Measurements from ENCODE around the gene HPSE2.

DNA sequence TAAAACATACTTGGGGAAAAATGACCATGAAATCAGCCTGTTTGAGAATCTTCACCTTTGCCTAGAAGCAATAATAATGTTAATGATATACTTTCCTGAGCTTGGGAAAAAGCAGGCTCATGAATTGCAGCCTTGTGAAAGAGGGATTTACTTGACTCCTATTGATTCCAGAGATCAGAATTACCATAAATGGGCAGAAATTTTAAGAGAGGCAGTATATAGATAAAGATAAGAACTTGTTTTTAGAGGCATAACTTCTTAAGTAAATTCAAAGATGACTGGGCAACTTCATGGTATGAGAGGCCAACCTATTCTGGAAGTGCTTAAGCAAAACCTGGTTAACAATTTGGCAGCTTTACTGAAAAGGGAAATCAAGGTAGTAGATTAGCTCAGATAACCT lies 225.4 kb downstream of the HPSE2 start:
- no peak for TF ChIP-seq ZFP30 (CRISPR knock-in tag; IDR thresholded peaks at IDR 0.05)
- no peak for TF ChIP-seq ZNF565 (CRISPR knock-in tag; conservative IDR thresholded peaks at IDR 0.05; ENCODE audit: low read depth)
- no peak for TF ChIP-seq ZFP3 (CRISPR knock-in tag; IDR thresholded peaks at IDR 0.05)
- TF ChIP-seq ISL1 (CRISPR knock-in tag; IDR thresholded peaks at IDR 0.05) = no peak
- TF ChIP-seq, protein P1, sequence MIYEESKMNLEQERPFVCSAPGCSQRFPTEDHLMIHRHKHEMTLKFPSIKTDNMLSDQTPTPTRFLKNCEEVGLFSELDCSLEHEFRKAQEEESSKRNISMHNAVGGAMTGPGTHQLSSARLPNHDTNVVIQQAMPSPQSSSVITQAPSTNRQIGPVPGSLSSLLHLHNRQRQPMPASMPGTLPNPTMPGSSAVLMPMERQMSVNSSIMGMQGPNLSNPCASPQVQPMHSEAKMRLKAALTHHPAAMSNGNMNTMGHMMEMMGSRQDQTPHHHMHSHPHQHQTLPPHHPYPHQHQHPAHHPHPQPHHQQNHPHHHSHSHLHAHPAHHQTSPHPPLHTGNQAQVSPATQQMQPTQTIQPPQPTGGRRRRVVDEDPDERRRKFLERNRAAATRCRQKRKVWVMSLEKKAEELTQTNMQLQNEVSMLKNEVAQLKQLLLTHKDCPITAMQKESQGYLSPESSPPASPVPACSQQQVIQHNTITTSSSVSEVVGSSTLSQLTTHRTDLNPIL (CRISPR knock-in tag; IDR thresholded peaks at IDR 0.05; ENCODE audit: low read depth) = no peak
- no peak for TF ChIP-seq ARNTL (CRISPR knock-in tag; IDR thresholded peaks at IDR 0.05; ENCODE audit: borderline replicate concordance, low read depth)
- TF ChIP-seq, protein P2, sequence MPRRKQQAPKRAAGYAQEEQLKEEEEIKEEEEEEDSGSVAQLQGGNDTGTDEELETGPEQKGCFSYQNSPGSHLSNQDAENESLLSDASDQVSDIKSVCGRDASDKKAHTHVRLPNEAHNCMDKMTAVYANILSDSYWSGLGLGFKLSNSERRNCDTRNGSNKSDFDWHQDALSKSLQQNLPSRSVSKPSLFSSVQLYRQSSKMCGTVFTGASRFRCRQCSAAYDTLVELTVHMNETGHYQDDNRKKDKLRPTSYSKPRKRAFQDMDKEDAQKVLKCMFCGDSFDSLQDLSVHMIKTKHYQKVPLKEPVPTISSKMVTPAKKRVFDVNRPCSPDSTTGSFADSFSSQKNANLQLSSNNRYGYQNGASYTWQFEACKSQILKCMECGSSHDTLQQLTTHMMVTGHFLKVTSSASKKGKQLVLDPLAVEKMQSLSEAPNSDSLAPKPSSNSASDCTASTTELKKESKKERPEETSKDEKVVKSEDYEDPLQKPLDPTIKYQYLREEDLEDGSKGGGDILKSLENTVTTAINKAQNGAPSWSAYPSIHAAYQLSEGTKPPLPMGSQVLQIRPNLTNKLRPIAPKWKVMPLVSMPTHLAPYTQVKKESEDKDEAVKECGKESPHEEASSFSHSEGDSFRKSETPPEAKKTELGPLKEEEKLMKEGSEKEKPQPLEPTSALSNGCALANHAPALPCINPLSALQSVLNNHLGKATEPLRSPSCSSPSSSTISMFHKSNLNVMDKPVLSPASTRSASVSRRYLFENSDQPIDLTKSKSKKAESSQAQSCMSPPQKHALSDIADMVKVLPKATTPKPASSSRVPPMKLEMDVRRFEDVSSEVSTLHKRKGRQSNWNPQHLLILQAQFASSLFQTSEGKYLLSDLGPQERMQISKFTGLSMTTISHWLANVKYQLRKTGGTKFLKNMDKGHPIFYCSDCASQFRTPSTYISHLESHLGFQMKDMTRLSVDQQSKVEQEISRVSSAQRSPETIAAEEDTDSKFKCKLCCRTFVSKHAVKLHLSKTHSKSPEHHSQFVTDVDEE (CRISPR knock-in tag; IDR thresholded peaks at IDR 0.05) = no peak
- TF ChIP-seq OSR1 (CRISPR knock-in tag; IDR thresholded peaks at IDR 0.05) = no peak
- TF ChIP-seq PPARA (CRISPR knock-in tag; IDR thresholded peaks at IDR 0.05; ENCODE audit: borderline replicate concordance) = no peak
